ENCODE results near the gene CD151.

DNA sequence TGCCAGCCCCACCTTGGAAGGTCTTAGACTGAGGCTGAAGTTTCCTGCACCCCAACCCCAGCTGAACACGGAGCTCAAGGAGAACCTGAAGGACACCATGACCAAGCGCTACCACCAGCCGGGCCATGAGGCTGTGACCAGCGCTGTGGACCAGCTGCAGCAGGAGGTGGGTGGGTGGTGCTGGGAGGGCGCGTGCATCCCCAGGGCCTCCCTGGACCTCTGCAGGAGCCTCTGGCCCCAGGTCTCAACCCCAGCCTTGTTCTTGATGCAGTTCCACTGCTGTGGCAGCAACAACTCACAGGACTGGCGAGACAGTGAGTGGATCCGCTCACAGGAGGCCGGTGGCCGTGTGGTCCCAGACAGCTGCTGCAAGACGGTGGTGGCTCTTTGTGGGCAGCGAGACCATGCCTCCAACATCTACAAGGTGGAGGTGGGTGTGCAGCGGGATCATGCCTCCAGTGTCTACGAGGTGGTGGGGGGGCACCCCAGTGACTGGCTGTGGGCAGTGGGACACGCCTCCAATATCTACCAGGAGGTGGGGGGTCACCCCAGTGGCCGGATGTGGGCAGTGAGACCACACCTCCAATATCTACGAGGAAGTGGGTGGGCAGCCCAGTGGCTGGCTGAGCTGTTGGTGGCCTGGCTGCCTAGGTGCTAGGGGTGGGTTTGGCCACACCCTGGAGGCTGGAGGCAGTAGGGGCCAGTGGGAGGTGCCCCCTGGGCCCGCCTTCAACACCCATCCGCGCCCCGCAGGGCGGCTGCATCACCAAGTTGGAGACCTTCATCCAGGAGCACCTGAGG is 4.6 kb downstream of the CD151 start:
- TF ChIP-seq CTCF (conservative IDR thresholded peaks at IDR 0.05; ENCODE audit: low read depth in 2 of 2) = no peak
- no peak for TF ChIP-seq EZH2 (IDR thresholded peaks at IDR 0.05; ENCODE audit: low read depth, unreplicated experiment)
- no peak for TF ChIP-seq EZH2phosphoT487 (IDR thresholded peaks at IDR 0.05; ENCODE audit: unreplicated experiment)
- TF ChIP-seq ZNF114 (CRISPR knock-in tag; IDR thresholded peaks at IDR 0.05) = no peak
